ENCODE results near the gene TCF7. TPM values are rescaled to one million over a fixed set of nuclear protein-coding genes. Genes with fewer than 3 reads are reported as not detected.

The TCF7 gene
- polyA plus RNA-seq, 1 of the 3 experiments (the other 2 are of a cell fraction) = 2.7 TPM

GRCh38 chr5:134184155-134185135 is 70.0 kb downstream of the TCF7 start:
- Histone ChIP-seq H3K4me2 (no peak overlapping the region), H3K4me1 (ENCODE audit: control insufficient read depth in 1 of 2, insufficient read depth in 2 of 2, low read depth in 1 of 2, low read length in 1 of 2) (no peaks in the 10 kb centered on the region; a peak in 1 of 4 replicates), H3K9ac (no peak overlapping the region), H3K36me3 (replicated peaks in 1 of 2; ENCODE audit: control insufficient read depth in 1 of 2, insufficient read depth in 2 of 2, low read length in 1 of 2) (no peaks in the 10 kb centered on the region), H3K9me3 (no peaks in the 10 kb centered on the region), H2AFZ (ENCODE audit: low read depth) (no peak overlapping the region), H3K27ac (ENCODE audit: low read depth in 2 of 2, low read length in 1 of 2) (no peak overlapping the region), H3K9me2 (no peaks in the 10 kb centered on the region), H4K20me1 (ENCODE audit: insufficient read depth) (no peaks in the 10 kb centered on the region), H3K4me3 (ENCODE audit: low read depth in 2 of 2, low read length in 1 of 2) (no peak overlapping the region), H3K27me3 (ENCODE audit: insufficient read depth) (no peaks in the 10 kb centered on the region), H3K79me2 (ENCODE audit: insufficient read depth) (no peaks in the 10 kb centered on the region), H3F3A (replicated peaks; ENCODE audit: insufficient read depth) (peaks cover 8% of the 10 kb centered on the region)
- TF ChIP-seq CTCF (IDR thresholded peaks at IDR 0.05) (peak; percentile 84), FOSL2 (IDR thresholded peaks at IDR 0.05; ENCODE audit: borderline replicate concordance, low read depth) (no peak), RAD21 (IDR thresholded peaks at IDR 0.05; ENCODE audit: low read length) (peak; percentile 86), SMC3 (IDR thresholded peaks at IDR 0.05; ENCODE audit: low read depth, low read length) (peak; percentile 92)
- 54% methylated on average over 11 of the region's 11 CpGs for WGBS (ENCODE audit: low lambda C conversion rate)
- peak; percentile 81 for DNase-seq
- ChIA-PET POLR2A (interaction anchor here (0.8 kb wide), 1 partner anchor 42 kb away, joined by 3 read pairs; the partner anchor contains the start of gene PPP2CA), CTCF (interaction anchor here (0.6 to 19.2 kb wide), 33 partner anchors 9 to 399 kb away, joined by 3 to 182 read pairs (median 4); partner anchors contain the start of gene PPP2CA)

GRCh38 chr5:134188092-134188491 is 73.6 kb downstream of the TCF7 start:
- Histone ChIP-seq H3K4me2 (no peak overlapping the region), H3K4me3 (ENCODE audit: low read depth in 2 of 2, low read length in 1 of 2) (no peak overlapping the region), H3K27ac (ENCODE audit: low read depth in 2 of 2, low read length in 1 of 2) (no peak overlapping the region), H3K9ac (no peak overlapping the region), H3K4me1 (ENCODE audit: control insufficient read depth in 1 of 2, insufficient read depth in 2 of 2, low read depth in 1 of 2, low read length in 1 of 2) (no peaks in the 10 kb centered on the region; a peak in 1 of 4 replicates), H3F3A (replicated peaks; ENCODE audit: insufficient read depth) (peaks cover 15% of the 10 kb centered on the region), H3K36me3 (replicated peaks in 1 of 2; ENCODE audit: control insufficient read depth in 1 of 2, insufficient read depth in 2 of 2, low read length in 1 of 2) (peaks cover 0 to 6% of the 10 kb centered on the region in 2 experiments), H3K79me2 (ENCODE audit: insufficient read depth) (peaks cover 4% of the 10 kb centered on the region; the same call in 1 of the 2 replicates), H2AFZ (ENCODE audit: low read depth) (no peak overlapping the region), H3K9me2 (no peaks in the 10 kb centered on the region), H4K20me1 (ENCODE audit: insufficient read depth) (no peaks in the 10 kb centered on the region; the same call in 1 of the 2 replicates), H3K27me3 (ENCODE audit: insufficient read depth) (no peaks in the 10 kb centered on the region), H3K9me3 (no peaks in the 10 kb centered on the region)
- CTCF ChIA-PET = interaction anchor here (1.2 to 19.2 kb wide), 5 partner anchors 16 to 399 kb away, joined by 3 to 182 read pairs (median 6); no protein-coding TSS in a partner anchor
- TF ChIP-seq RXRA (IDR thresholded peaks at IDR 0.05; ENCODE audit: borderline replicate concordance, low read depth) = no peak
- no peak for TF ChIP-seq SIN3A (IDR thresholded peaks at IDR 0.05; ENCODE audit: borderline replicate concordance, low read depth, low read length)
- TF ChIP-seq EP300 (IDR thresholded peaks at IDR 0.05; ENCODE audit: borderline replicate concordance in 1 of 2, low read depth in 1 of 2, low read length in 1 of 2) = no peak
- TF ChIP-seq TCF12 (IDR thresholded peaks at IDR 0.05) = no peak
- no peak for TF ChIP-seq GATA2 (CRISPR knock-in tag; IDR thresholded peaks at IDR 0.05)
- no peak for TF ChIP-seq ZBTB33 (IDR thresholded peaks at IDR 0.05; ENCODE audit: borderline replicate concordance, low read depth)
- TF ChIP-seq USF2 (IDR thresholded peaks at IDR 0.05; ENCODE audit: borderline replicate concordance, low read depth, low read length) = no peak
- no peak for TF ChIP-seq EZH2phosphoT487 (IDR thresholded peaks at IDR 0.05; ENCODE audit: borderline replicate concordance, low read depth)
- no peak for TF ChIP-seq ELF1 (IDR thresholded peaks at IDR 0.05)
- TF ChIP-seq SMC3 (IDR thresholded peaks at IDR 0.05; ENCODE audit: low read depth, low read length) = no peak
- TF ChIP-seq CHD2 (IDR thresholded peaks at IDR 0.05; ENCODE audit: low read length, partially characterized antibody) = no peak
- no peak for TF ChIP-seq RFX5 (IDR thresholded peaks at IDR 0.05; ENCODE audit: low read length)
- TF ChIP-seq MXI1 (IDR thresholded peaks at IDR 0.05; ENCODE audit: low read depth, low read length) = no peak
- POLR2A ChIA-PET = interaction anchor here (0.8 to 1.1 kb wide), 2 partner anchors 11 to 12 kb away, joined by 3 to 5 read pairs; no protein-coding TSS in a partner anchor
- DNase-seq = no peak
- WGBS (ENCODE audit: low lambda C conversion rate) = 84% methylated on average over 1 of the region's 1 CpG

Measured in SK-N-SH (cell line).